NK-92 treated with Interleukin-12 subunit alpha and Interleukin-12 subunit beta, amount 100 ng/mL, for 24 hours (cell line): Measurements from ENCODE around the gene ZNF280D.

Source experiments
- DNase-seq: peaks from one replicate; lab custom pipeline; 2025; lab: John Stamatoyannopoulos, UW

The ZNF280D gene

DNA sequence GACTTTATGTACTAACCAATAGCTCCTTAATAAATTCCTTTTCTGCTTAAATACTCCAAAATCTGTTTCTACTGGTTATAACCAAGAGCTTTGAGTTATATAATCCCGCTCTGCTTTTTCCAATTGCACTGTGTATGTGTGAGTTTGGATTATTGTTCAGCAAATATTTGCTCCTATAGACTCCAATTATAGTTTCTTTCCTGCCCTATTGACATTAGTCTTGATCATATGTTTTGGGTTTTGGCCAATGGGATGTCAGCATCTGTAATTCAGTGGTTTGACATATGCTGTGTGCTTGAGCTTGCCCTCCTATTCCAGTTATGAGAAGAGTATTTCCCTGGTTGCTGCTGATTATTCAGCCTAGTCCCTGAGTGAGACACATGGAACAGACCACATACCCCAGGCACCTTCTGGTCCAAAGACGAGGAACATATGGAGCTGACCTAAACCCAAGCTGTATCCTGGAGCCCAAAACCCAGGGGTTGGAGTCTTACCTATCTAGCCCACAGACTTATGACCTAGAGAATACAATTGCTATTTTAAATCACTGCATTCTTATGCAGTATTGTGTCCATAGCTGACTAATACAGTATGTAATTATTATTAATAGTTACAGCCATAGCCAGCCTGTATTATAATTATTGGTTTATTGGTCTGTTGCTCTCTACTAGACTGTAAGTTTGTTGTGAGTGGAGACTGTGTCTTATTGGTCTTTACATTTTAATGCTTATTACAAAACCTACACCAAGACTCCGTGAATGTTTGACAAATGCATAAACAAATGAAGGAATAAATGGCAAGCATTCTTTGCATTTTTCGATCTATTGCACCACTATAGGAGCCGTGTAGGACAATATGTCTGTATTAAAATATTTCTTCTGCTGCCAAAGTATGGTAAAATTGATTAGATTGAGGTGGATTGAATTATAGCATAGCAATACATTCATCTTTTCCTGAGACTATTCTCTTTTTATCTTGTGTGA is 11.7 kb upstream of the ZNF280D start:
- no peak for DNase-seq

GRCh38 chr15:56741541-56741940 is 8.2 kb upstream of the ZNF280D start:
- DNase-seq = no peak

DNA sequence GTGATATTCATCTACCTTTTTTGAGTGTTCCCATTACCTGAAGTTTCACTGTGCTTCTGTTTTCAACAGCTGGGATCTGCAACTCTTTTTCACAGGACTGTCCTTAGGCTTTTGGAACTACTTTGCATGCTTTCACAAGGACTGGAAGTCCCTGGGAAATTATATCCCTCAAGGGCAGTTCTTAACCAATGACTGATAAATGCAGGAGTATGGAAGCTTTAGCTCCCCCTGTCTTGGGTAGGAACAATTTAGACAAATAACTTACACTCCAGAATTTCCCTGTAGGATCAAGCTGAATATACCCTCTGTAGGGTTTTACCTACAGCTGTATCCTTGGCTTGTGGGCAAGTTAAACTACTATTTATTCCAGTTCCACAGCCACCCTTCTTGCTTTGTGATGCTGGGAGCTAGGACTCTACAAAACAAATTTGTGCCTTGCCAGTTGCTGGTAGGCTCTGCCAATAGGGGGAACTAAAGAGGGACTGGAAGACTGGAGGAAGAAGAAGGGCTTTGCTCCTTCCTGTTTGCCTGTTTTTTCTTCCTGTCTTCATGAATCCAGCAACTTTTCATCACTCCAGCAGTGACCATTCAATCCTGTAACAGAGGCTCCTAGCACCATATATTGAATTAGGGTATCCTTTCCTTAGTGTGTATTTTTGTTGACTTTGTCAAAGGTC is 6.8 kb upstream of the ZNF280D start:
- DNase-seq = no peak

GRCh38 chr15:56739474-56739873 is 6.2 kb upstream of the ZNF280D start:
- no peak for DNase-seq

- DNase-seq = no peak
These were observed 4.5 kb upstream of the ZNF280D start for GRCh38 chr15:56737791-56738190.

DNA sequence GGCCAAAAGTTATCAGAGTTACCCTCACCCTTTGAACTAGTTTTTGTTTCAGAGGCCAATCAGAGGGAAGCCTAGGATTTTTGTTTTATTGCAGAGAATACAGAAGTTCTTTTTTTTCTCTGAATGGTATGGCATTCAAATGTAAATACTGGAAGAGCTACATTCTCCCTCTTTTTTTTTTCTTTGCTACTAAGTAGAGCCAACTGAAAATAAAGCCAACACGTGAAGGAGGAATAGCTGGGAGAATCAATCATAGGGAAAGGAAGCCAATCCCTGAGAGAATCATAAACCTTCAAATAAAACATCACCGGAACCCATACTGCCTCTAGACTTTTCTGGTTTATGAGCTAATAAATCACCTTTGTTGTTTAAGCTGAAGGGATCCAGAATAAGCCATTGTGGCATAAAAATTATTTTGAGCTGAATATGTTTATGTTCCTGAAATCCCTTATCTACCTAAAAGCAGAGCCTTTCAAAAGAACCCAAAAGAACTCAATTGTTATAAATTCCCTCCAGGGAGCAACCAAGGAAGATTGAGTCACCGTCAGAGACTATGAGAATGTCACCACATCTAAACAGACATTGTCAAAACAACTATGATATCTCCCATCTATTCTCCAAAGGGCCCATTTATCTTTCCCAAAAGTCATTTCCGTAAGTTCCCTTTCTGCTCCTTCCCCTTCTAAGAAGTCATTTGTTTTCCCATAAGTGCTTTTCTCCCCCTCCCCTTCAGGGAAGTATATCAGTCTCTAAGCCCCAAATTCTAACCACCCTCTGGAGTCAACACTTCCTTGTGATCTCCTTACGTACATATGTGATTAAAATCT is 3.8 kb upstream of the ZNF280D start:
- DNase-seq = no peak

DNA sequence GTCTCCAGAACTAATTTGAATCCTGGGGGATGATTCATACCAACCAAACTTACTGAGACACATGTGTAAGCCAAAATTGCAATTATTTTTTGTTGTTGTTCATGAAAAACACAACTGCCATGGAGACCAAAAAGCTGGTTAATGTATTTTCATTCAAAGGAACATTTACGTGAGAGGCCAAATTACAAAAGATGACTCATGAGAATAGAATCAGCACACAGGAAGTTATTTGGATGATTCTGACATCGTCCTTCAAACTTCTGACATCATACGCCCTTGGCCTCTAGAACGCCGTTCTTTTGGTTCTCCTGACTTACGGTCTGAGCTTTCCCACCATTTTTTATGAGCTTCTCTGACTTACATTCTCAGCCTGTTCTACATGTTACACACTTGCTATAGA is 3.0 kb upstream of the ZNF280D start:
- no peak for DNase-seq

DNA sequence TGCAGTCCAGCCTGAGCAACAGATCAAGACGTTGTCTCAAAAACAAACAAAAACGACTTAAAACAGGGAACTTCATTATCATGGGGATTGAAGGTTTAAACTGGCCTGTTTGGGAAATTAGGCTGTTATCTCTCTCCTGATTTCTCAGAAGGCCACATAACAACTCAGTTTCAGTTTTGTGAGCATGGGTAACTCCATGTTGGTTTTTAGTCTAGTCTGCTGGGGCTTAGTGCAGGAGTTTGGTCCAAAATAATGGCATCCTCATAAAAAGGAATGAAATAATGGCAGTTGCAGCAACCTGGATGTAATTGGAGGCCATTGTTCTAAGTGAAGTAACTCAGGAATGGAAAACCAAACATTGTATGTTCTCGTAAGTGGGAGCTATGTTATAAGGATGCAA is 2.3 kb upstream of the ZNF280D start:
- DNase-seq = no peak

- no peak for DNase-seq
These were observed 815 bp upstream of the ZNF280D start for GRCh38 chr15:56734013-56734635.

DNA sequence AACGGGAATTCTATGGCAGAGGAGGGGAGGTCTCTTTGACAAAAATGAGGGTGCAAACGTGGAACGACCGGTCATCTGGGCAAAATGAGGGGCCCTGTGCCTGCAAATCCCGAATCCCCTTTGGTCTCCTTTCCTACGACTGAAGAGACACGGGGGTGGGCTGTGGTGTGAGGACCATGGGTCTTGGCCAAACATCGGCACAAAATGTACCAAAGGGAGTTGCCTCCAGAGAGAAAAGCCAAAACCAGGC is 498 bp downstream of the ZNF280D start:
- DNase-seq = no peak

DNA sequence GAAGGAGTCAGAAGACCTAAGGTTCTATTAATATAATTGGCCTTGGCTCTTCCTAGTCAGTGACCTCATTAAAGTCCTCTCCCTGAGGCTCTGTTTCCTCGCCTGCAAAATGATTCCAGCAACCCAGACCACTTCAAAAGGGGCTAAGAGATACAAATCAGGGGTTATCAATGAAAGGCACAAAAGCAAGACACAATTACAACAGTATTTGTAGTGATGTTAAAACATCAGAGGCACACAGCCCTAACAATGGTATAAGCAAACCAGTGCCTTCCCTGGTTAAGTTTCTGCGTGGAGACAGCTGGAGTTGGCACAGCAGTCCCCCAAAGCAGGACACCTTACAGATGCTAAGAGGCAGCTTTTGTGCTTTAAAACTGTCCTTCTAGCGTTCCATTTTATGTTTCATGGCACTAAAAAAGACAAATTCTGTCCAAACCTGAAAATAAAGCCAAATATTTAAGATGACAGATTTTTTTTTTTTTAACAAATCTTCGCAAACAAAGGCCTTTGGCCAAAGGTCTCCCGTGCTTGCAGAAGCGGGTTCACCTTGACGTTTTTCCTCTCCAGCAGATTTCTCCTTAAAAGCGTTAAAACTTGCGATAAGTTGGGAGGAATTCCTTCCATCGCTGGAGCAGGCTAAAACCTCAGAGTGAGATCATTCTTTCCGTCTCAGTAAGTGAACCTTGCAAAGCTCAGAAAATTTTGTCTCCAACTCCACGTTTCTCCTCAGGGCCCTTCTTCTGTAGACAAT is 999 bp downstream of the ZNF280D start:
- no peak for DNase-seq

- no peak for DNase-seq
These were observed 1.8 kb downstream of the ZNF280D start for GRCh38 chr15:56731548-56731947.

DNA sequence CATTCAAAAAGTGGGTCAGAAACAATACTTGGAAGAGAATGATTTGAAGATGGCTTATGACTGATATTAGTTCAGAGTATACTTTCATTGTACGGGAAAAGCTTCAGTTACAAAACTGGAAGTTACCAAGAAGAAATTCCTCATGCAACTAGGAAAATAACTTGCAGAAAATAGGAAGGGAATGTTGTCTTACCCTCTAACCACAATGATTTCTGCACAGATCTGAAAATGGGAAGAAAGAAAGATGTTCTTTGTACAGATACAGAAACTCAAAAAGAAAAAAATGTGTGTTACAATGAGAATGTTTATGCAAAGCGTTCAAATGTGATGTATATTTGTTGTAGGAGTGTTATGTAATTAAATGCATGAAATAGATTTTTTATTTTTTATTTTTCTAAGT is 3.7 kb downstream of the ZNF280D start:
- DNase-seq = no peak

GRCh38 chr15:56725386-56725785 is 7.9 kb downstream of the ZNF280D start:
- DNase-seq = no peak

DNA sequence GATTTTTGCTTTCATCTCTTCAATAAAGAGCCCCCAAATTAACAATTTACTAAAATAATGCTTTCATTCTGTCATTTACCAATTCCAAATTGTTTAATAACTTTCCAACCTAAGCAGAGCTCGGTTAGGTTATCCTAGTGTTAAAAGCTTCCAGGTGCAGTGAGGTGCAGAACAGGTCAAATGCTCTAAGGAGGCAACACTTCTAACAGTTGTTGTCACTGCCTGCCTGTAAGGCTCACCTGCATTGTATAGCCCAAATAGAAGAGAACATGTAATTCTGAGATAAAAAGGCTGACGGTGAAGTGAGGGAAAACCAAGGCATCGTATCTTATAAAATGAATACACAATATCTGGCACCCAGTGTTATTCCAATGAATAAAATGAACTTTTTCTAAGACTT is 9.1 kb downstream of the ZNF280D start:
- DNase-seq = no peak

DNA sequence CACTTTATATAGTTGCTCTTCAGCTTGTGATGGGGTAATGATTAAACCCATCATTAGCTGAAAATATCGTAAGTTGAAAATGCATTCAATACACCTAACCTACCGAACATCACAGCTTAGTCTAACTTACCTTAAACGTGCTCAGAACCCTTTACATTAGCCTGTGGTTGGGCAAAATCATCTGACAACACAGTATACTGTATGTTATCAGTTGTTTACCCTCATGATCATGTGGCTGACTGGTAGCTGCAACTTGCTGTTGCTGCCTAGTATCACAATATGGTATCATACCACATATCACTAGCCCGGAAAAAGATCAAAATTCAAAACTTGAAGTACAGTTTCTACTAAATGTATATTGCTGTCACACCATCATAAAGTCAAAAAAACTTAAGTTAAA is 9.5 kb downstream of the ZNF280D start:
- DNase-seq = no peak

DNA sequence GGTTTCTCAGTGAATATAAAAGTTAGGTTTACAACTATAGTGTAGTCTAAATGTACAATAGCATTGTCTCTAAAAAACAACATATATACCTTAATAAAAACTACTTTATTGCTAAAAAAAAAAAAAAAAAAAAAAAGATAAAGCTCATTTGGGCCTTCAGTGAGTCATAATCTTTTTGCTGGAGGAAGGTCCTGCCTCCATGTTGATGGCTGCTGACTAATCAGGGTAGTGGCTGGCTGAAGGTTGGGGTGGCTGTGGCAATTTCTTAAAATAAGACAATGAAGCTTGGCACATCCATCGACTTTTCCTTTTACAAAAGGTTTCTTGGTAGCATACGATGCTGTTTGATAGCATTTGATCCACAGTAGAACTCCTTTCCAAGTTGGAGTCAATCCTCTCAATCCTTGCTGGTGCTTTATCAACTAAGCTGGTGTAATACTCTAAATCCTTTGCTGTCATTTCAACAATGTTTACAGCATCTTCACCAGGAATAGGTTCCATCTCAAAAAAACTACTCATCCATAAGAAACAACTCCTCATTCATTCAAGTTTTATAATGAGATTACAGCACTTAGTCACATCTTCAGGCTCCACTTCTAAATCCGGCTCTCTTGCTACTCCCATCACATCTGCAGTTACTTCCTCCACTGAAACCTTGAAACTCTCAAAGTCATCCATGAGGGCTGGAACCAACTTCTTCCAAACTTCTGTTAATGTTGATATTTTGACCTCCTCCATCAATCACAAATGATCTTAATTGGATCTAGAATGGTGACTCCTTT is 13.3 kb downstream of the ZNF280D start:
- no peak for DNase-seq

DNA sequence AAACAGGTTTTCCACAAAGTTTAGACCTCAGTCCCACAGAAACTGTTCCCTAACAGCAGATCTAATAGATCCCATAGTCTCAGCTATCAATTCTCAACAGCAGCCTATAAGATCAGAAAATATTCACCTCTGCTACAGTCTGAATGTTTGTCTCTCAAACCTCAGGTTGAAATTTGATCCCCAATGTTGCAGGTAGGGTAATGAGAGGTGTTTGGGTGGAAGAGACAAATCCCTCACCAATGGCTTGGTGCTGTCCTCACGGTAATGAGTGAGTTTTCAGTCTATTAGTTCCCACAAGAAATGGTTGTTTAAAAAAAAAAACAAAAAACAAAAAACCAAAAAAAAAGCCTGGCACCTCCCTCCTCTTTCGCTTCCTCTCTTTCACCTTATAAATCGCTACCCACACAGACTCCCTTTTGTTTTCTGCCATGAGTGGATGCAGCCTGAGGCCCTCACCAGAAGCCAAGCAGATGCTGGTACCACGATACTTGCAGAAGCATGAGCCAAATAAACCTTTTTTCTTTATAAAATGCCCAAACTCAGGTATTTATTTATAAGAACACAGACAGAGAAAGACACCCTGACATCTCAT is 14.2 kb downstream of the ZNF280D start:
- no peak for DNase-seq

- no peak for DNase-seq
These were observed 14.7 kb downstream of the ZNF280D start for GRCh38 chr15:56718560-56718959.

GRCh38 chr15:56716334-56716733 is 17.0 kb downstream of the ZNF280D start:
- no peak for DNase-seq
